Uterus (tissue), 2 donors: ENCODE data around the gene ABCC4.

Experiments used
- POLR2A ChIP-seq, 2 donors: fragments of 450-650 bp; IDR thresholded peaks; one replicate each; pipeline ENCODE4 v1.6.1; 2016; ENCODE audit warnings: antibody characterized with exemption in 2 of 2, mild to moderate bottlenecking in 1 of 2, moderate library complexity in 1 of 2
- TF ChIP-seq, protein P1 (sequence below), 4 experiments: fragments of 200-600 bp in 2 of 4; fragments of 450-650 bp in 2 of 4; sonication (generic) in 2 of 4; IDR thresholded peaks; one replicate each; pipeline ENCODE4 v1.5.1; 2016 to 2019; ENCODE audit warnings: antibody characterized with exemption in 4 of 4, mild to moderate bottlenecking in 2 of 4, moderate library complexity in 1 of 4

DNA sequence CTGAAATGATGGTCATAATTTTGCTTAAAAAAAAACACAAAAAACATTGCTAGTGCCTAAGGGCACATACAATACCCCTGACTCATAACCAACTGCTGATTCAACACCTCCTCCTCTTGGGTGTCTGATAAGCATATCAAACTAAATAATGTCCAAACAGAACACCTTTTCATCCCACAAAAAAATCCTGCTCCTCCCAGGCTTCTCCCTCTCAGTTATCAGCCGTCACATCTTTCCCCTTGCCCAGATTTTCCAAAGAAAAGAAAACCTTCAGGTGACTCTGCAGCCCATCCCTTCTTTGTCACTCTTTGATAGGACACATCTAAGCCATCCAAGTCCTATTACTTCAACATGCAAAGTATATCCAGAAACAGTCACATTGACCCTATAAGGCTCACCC lies 46.9 kb downstream of the ABCC4 start:
- TF ChIP-seq, protein P1, sequence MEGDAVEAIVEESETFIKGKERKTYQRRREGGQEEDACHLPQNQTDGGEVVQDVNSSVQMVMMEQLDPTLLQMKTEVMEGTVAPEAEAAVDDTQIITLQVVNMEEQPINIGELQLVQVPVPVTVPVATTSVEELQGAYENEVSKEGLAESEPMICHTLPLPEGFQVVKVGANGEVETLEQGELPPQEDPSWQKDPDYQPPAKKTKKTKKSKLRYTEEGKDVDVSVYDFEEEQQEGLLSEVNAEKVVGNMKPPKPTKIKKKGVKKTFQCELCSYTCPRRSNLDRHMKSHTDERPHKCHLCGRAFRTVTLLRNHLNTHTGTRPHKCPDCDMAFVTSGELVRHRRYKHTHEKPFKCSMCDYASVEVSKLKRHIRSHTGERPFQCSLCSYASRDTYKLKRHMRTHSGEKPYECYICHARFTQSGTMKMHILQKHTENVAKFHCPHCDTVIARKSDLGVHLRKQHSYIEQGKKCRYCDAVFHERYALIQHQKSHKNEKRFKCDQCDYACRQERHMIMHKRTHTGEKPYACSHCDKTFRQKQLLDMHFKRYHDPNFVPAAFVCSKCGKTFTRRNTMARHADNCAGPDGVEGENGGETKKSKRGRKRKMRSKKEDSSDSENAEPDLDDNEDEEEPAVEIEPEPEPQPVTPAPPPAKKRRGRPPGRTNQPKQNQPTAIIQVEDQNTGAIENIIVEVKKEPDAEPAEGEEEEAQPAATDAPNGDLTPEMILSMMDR (IDR thresholded peaks at IDR 0.05) = no peak
- TF ChIP-seq POLR2A (IDR thresholded peaks at IDR 0.05) = no peak
